ENCODE measurements around the gene SAFB2.
A peak's percentile ranks its signal among the peaks of the same experiment; 100 is the strongest.

SAFB2 gene

GRCh38 chr19:5563935-5564612 lies 58.5 kb downstream of the SAFB2 start:
- DNase-seq (ENCODE audit: extremely low read depth, low read depth), result no peak
- no peak overlapping the region for H3K4me3 ChIP-seq (replicated peaks; ENCODE audit: low read depth, low read length)
- no peak for TF ChIP-seq CTCF (IDR thresholded peaks at IDR 0.05; ENCODE audit: low read depth, low read length, missing control alignments)

GRCh38 chr19:5563008-5563431 lies 59.6 kb downstream of the SAFB2 start:
- no peak for DNase-seq (ENCODE audit: extremely low read depth, low read depth)
- H3K4me3 ChIP-seq (replicated peaks; ENCODE audit: low read depth, low read length), result no peak overlapping the region
- TF ChIP-seq CTCF (IDR thresholded peaks at IDR 0.05; ENCODE audit: low read depth, low read length, missing control alignments), result peak; percentile 26

- no peak for TF ChIP-seq CTCF (IDR thresholded peaks at IDR 0.05; ENCODE audit: low read depth, low read length, missing control alignments)
- H3K4me3 ChIP-seq (replicated peaks; ENCODE audit: low read depth, low read length), result no peak overlapping the region
- no peak for DNase-seq (ENCODE audit: extremely low read depth, low read depth)
Measured at GRCh38 chr19:5562280-5562679, 60.3 kb downstream of the SAFB2 start.

GRCh38 chr19:5561559-5561958 lies 61.0 kb downstream of the SAFB2 start:
- DNase-seq (ENCODE audit: extremely low read depth, low read depth), result no peak
- TF ChIP-seq CTCF (IDR thresholded peaks at IDR 0.05; ENCODE audit: low read depth, low read length, missing control alignments), result peak; percentile 67
- no peak overlapping the region for H3K4me3 ChIP-seq (replicated peaks; ENCODE audit: low read depth, low read length)

GRCh38 chr19:5560156-5560555 lies 62.4 kb downstream of the SAFB2 start:
- no peak for DNase-seq (ENCODE audit: extremely low read depth, low read depth)
- TF ChIP-seq CTCF (IDR thresholded peaks at IDR 0.05; ENCODE audit: low read depth, low read length, missing control alignments), result no peak
- H3K4me3 ChIP-seq (replicated peaks; ENCODE audit: low read depth, low read length), result no peak overlapping the region

GRCh38 chr19:5559804-5560133 lies 62.8 kb downstream of the SAFB2 start:
- DNase-seq (ENCODE audit: extremely low read depth, low read depth), result no peak

More at GRCh38 chr19:5559804-5560133, 62.8 kb downstream of the SAFB2 start:
- no peak for TF ChIP-seq CTCF (IDR thresholded peaks at IDR 0.05; ENCODE audit: low read depth, low read length, missing control alignments)
- H3K4me3 ChIP-seq (replicated peaks; ENCODE audit: low read depth, low read length), result no peak overlapping the region

Data from HFF-Myc (cell line).